HG03039 (cell line): ENCODE results near the gene NCBP2.
"Not testable (repeated sequence)": the region's sequence is repeated elsewhere in the genome, so short reads cannot be mapped to it uniquely, and the experiment has no call there.

Experiments used
- ATAC-seq: cut with Tn5 transposase; IDR thresholded peaks from one replicate; pipeline ENCODE4 v1.9.1; 2021; ENCODE audit warnings: mild to moderate bottlenecking, moderate library complexity; ENCODE audit not compliant: unreplicated experiment

The NCBP2 gene

DNA sequence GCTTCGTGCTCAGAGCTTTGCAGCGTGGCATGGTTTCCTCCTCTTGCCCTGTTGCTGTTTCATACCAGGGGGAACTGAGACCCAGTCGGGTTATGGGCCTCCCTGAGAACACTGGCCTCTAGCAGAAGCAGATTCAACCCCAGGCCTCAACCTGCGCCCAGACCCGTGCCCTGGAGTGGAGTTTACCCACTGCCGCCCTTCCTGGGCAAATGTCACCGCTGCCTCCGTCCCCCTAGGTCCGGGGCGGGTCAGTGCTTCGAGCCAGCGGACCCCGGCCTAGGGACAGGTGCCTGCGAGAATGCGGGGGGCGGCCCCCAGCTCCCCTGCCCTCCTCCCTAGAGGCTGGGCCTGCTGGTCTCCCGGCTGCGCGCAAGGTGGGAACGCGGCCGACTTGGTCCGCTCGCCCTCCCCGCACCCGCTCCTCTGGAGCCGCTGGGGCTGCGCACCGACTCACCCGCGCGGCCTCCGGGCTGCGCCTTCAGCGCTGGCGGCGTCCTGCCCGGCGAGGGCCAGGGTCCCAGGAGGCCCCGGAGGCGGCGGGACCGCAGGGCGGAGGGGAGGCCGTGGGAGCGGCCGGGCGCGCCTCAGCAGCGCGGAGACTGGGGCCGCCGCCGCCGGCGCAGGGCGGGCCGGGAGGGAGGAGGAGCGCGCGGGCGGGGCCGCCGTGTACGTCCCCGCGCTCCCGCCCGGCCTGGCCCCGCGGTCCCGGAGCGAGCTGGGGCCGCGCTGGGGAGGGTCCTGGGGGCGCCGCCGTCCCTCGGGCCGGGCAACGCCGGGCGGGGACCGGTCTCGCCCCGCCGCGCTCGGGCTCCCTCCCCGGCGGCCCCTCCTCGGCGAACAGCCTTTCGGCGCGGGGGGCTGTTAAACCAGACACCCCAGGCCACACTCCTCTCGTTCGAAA, 26.2 kb upstream of the NCBP2 start, which contains the start of gene PIGZ:
Gene PIGZ, minus strand, starts transcription at position 601 of the 901 bp plus-strand sequence. CDS start 16,802 bp downstream, outside the sequence.
- peak; percentile 46 for ATAC-seq

DNA sequence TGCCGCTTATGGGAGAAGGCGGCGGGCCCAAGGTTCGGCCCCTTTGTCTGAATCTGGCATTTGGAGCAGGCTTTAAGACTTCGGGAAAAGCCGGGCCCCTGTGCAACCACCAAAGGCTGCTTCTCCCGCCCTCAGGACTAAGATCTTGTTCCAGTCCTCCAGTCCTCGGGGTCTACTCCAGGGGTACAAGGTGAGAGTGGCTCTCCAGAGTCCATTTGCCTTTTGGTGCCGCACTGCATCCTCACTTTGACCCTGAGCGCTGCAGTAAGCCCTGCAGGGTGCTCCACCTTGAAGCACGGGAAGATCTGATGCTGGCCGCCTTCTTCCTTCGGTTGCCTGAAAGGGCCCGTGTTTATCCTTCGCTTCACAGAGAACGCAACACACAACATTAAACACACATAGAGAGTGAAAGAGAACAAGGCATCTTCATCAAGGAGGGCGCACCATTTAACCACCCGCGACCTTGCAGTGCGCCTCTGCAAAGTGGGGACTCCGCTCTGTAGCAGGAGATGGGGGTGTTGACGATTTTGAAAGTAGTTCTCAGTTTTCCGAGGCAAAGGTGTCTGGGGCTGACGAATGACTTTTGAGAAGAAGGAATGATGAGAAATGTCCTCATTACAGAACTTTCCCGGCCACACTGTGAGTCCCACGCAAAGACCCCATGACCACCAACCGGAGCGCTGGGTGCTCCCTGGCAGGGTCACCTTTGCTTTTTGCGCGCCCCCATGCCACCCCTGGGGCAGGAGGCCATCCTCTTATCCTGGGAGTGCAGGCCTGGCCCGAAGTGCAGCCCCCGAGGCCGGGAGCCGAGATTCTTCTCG, 25.3 kb upstream of the NCBP2 start:
- no peak for ATAC-seq

DNA sequence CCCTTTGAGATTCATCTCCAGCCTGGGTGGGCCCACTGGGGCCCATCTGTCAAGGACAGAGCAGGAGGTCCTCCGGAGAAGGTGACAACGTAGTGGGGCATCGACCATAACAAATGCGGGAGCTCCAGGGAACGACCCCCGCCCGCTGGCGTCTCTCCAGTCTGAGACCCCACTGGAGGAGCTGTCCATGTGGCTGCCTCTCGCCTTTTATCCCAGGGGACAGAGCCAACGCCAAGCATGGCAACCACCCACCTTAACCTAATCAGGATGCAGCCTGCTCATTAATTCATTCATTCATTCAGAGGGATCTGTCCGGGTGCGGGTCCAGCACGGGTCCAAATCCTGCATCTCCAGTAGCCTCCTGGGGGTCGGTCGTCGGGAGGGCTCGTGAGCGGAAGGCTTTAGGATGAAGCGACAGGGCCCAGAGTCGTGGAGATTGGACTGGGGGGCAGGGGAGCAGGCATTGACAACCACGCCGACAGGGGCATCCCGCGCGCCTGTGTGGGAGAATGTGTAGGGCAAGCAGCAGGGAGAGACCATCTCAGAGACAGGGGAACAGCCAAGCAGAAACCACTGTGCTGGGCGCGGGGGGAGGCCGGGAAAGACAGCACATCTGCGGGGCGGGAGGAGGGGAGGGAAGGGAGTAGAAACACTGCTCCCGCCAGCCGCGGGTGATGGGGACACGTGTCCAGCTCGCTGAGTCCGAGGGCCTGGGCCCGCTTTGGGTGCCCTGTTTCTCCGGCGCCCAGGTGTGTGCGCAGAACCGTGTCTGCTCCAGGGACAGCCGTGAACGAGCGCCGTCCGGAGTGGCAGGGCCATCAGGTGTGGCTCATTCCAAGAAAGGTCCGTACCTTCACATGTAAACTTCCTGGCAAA, 24.4 kb upstream of the NCBP2 start:
- no peak for ATAC-seq

DNA sequence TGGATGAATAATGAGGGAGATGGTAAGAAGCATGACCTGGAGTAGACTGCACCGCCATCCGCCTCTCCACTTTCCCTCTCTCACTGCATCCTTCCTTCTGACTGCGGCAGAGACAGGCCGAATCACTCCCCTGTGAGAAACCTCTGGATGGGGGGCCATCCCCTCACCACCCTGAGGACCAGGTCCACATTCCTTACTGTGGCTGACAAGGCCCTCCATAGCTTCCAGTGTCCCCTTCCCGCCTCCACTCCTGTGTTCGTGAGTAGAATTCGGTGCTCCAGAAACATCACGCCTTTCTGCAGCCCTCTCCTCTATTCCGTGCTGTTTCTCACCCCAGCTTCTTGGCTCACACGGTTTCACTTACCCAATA, 23.5 kb upstream of the NCBP2 start:
- ATAC-seq, result no peak

DNA sequence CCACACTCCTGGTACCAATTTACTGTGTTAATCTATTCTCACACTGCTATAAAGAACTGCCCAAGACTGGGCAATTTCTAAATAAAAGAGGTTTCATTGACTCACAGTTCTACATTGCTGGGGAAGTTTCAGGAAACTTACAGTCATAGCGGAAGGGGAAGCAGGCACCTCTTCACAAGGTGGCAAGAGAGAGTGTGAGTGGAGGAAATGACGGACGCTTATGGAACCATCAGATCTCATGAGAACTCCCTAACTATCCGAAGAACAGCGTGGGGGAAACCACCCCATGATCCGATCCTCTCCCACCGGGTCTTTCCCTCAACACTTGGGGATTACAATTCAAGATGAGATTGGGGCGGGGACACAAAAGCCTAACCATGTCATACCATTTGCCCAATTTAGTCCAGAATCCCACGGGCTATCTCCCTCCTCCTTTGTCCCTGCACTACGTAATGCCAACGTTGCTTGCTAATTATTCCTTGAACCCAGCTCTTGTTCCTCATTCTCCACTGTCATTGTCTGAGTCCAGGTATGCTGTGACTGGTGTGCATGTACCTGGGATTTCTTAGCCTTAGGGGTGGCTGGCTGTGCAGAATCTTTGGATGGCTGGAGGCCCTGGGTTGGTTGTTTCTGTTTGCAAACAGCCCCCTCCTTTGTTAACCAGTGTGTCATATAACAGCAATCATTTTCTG, 22.9 kb upstream of the NCBP2 start:
- no peak for ATAC-seq

DNA sequence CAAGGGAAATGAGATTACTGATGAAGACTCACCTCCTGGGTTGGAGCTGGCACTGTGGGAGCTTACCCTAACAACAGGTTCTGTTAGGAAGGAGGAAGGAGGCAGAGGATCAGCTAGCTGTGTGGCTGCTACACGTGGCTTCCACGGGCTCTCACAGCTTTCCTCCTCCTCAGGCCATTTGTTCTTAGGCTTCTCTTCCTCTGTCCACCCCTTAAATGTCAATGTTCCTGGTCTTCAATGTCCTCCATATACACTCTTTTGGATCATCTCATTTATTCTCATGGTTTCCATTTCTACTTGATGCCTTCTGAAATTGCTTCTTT, 21.3 kb upstream of the NCBP2 start:
- no peak for ATAC-seq

DNA sequence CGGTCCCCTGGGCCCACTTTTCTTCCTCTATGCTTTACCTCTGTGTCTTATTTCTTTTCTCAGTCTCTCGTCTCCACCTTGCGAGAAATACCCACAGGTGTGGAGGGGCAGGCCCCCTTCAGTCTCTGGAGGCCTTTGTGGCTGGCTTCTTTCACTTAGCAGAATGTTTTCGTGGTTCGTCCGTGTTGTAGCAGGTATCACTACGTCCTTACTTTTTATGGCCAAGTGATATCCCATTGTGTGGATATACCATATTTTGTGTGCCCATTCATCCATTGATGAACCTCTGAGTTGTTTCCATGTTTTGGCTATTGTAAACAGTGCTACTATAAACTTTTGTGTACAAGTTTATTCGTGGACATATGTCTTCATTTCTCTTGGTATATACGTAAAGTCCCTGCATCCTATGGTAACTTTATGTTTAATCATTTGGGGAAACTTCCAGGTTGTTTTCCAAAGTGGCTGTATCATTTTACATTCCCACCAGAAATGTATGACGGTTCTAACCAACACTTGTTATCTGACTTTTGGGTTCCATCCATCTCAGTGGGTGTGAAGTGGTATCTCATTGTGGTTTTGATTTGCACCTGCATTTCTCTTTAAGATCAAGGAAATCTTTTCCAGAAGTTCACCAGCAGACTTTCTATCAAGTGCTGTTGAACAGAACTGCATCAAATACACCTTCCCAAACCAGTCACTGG, 20.8 kb upstream of the NCBP2 start:
- ATAC-seq, result no peak

DNA sequence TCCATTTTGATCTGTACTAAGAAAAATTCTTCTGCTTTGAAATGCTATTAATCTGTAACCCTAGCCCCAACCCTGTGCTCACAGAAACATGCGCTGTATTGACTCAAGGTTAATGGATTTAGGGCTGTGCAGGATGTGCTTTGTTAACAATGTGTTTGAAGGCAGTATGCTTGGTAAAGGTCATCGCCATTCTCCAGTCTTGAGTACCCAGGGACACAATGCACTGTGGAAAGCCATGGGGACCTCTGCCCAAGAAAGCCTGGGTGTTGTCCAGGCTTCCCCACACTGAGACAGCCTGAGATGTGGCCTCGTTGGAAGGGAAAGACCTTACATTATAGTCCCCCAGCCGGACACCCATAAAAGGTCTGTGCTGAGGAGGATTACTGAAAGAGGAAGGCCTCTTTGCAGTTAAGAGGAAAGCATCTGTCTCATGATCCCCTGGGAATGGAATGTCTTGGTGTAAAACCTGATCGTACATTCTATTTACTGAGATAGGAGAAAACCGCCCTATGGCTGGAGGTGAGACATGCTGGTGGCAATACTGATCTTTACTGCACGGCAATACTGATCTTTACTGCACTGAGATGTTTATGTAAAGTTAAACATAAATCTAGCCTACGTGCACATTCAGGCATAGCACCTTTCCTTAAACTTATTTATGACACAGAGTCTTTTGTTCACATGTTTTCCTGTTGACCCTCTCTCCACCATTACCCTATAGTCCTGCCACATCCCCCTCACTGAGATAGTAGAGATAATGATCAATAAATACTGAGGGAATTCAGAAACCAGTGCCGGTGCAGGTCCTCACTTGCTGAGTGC, 20.0 kb upstream of the NCBP2 start:
- no peak for ATAC-seq

DNA sequence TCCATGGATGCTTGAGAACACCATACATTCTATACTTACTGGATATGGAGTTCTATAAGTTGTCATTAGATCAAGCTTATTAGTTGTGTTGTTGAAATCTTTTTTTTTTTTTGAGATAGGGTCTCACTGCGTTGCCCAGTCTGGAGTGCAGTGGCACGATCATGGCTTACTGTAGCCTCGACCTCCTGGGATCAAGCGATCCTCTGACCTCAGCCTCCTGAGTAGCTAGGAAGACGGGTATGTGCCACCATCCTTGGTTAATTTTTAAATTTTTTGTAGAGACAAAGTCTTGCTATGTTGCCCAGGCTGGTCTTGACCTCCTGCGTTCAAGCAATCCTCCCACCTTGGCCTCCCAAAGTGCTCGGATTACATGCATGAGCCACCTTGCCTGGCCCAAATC, 12.5 kb upstream of the NCBP2 start:
- no peak for ATAC-seq

DNA sequence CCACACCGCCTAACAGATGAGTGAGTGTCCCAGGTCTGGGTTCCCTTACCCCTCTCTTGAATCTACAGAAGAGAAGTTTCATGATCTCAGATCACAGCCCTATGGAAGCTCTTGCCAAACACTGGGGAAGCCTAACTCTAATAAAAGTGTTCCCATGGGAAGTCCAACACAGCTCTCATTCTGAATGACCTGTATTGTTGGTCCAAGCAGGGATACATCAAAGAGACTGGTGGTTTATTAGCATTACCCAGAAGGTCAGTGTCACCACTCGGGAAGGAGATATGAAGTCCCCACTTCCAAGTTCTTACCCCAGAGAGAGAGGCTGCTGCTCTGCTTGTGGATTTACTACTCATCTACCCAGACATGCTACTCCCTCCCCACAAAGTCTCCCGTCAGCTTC, 9.0 kb upstream of the NCBP2 start:
- no peak for ATAC-seq

DNA sequence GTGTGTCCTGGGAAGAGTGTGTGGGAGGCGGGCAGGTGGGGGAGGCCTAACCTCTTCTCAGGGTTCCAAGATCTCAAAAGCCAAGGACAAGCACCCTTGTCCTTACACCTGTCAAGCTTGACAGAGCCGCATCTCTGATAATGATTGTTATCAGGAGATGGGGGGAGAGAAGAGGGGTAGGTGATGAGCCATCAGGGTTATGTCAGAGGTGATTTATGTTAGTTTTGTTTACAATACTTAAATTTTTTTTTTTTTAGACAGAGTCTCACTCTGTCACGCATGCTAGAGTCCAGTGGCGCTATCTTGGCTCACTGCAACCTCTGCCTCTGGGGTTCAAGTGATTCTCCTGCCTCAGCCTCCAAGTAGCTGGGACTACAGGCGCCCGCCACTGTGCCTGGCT, 7.4 kb upstream of the NCBP2 start:
- ATAC-seq, result no peak

DNA sequence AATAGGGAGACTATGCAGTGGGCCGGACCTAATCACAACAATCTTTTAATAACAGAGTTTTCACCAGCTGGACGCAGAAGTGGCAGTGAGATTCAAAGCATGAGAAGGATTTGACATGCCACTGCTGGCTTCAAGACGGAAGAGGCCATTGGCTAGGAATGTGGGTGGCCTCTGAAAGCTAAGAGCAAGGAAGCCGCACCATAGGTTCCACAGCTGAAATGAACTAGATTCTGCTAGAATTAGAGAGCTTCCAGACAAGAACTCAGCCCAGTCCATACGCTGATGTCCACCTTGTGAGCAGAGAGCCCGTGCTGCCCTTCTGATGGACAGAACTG, 6.9 kb upstream of the NCBP2 start:
- ATAC-seq, result no peak

DNA sequence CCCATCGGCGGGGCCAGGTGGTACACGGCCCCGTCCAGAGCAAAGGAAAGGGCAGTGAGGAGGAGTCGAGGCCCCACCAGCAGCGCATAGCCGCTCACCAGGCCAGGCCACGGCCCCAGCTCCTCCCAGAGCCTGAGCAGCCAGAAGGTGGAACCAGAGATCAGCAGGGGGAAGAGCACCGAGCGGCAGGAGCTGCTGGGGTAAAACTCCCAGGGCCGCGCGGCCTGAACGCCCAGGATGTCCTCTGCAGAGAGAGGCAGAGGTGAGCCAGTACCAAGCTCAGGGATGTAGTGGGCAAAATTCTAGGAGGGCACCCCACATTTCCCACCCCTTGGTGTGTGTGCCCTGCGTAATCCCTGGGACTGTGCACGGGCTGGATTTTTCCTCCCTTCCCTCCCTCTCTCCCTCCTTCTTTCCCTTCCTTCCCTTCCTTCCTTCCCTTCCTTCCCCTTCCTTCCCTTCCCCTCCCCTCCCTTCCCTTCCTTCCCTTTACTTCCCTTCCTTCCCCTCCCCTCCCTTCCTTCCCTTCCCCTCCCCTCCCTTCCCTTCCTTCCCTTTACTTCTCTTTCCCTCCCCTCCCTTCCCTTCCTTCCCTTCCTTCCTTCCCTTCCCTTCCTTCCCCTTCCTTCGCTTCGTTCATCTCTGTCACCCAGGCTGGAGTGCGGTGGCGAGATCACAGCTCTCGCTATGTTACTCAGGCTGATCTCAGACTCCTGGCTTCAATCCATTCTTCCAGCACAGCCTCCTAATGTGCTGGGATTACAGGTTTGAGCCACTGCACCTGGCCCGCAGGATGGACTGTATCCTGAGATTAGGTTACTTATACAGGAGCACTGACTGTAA, 6.3 kb upstream of the NCBP2 start:
- ATAC-seq, result no peak

DNA sequence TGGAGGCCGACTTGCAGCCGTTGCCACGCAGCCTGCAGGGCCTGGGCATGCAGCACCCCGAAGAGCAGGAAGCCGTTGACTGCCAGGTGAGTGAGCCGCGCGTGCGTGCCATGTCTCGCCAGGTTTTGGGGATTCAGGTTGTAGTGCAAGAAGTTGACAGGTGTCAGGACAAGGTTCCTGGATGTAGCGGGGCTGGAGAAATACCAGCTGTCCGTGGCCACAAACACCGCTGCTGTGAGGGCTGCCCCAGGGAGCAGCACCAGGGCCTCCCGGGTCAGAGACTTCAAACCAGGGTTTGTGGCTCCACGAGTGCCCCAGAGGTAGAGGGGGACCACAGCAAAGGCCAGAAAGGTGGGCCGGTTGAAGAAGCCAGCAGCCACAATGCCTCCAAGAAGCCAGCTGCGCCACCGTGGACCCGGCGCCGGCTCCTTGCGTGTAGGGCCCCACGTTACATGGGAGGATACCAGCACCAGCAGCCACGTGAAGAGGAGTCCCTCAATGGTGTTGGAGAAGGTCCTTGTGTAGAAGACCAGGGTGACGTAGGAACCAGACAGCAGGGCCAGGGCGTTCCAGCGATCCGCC, 5.6 kb upstream of the NCBP2 start:
- no peak for ATAC-seq

DNA sequence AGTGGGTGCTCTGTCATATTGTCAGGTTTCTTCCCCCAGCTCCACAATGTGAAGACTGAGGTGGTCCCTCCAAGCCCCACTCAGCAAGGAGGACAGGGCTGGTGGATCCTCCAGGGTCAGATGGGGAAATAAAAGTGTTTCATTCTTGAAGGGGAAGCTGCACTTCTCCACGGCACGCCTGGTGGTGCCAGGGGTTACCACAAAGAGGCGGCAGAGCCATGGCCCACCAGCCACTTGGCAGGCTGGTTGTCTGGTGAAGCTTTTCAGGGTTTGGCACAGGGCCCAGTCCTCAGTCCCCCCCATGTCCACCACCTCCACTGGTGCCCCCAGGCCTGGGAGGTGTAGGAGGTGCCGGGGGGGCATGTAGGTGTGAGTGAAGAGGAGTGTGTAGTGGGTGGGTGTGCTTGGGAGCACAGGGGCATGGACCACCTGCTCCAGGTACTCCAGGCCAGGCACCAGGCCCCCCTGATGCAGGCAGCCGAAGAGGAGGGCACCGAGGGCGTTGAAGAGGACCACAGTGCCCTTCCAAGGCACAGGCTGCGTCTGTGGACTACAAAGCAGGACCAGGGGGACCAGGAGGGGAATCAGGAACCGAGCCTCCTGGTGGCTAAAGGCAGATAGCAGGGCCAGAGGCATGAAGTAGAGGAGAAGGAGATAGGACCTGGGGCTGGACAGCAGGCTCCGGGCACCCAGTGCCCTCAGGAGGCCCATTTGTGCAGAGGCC, 5.0 kb upstream of the NCBP2 start:
- no peak for ATAC-seq

DNA sequence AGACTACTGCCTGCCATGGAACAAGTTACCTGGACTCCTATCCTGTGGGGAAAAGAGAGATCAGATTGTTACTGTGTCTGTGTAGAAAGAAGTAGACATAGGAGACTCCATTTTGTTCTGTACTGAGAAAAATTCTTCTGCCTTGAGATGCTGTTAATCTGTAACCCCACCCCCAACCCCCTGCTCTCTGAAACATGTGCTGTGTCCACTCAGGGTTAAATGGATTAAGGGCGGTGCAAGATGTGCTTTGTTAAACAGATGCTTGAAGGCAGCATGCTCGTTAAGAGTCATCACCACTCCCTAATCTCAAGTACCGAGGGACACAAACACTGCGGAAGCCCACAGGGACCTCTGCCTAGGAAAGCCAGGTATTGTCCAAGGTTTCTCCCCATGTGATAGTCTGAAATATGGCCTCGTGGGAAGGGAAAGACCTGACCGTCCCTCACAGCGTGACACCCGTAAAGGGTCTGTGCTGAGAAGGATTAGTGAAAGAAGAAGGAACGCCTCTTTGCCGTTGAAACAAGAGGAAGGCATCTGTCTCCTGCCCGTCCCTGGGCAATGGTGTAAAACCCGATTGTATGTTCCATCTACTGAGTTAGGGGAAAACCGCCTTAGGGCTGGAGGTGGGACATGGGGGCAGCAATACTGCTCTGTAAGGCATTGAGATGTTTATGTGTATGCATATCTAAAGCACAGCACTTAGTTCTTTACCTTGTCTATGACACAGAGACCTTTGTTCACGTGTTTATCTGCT, 1.9 kb upstream of the NCBP2 start:
- ATAC-seq, result not testable (repeated sequence)

DNA sequence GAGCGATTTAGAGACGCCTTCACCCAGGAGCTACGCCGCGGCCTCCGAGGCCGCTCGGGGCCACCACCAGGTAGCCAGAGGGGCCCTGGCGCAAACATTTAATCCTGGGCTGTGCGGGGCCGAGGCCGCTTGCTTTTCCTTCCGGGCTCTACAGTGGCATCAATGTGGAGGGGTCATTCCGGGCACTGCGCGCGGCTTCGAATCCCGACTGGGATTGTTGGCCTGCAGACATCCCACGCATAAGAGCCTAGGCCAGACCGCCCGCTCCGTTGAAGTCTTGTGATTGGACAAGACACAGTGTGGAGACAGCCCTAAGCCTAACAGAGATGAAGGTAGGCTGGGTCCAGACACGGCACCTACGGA, 568 bp upstream of the NCBP2 start:
- peak; percentile 6 for ATAC-seq
